Right cardiac atrium (tissue), 5 donors: ENCODE results near the gene TIMM23. TPM values are rescaled to one million over a fixed set of nuclear protein-coding genes. Genes with fewer than 3 reads are reported as not detected.
"Not testable (repeated sequence)": the region's sequence is repeated elsewhere in the genome, so short reads cannot be mapped to it uniquely, and the experiment has no call there.

Source experiments
- ATAC-seq, 2 donors: fragments of 200-7000 bp; cut with Tn5 transposase; one replicate each; pipeline versions ENCODE4 v1.8.0 to v1.9.1; 2020; ENCODE audit warnings: moderate library complexity in 2 of 2, mild to moderate bottlenecking in 1 of 2
- DNase-seq, 3 donors: peaks; one replicate each; pipeline ENCODE4 v3.0.0-alpha.2; 2020
- H3K27ac ChIP-seq: one replicate; pipeline ENCODE4 v1.5.1; 2013; ENCODE audit warnings: mild to moderate bottlenecking, low read length, control low read depth, moderate library complexity
- H3K27me3 ChIP-seq: one replicate; pipeline ENCODE4 v1.6.1; 2013; ENCODE audit not compliant: control insufficient read depth, insufficient read depth
- H3K4me1 ChIP-seq: one replicate; pipeline ENCODE4 v1.6.1; 2013; ENCODE audit warnings: low read length; ENCODE audit not compliant: control insufficient read depth, insufficient read depth
- H3K4me3 ChIP-seq: one replicate; pipeline ENCODE4 v1.5.1; 2013; ENCODE audit warnings: low read length, control low read depth
- H3K9me3 ChIP-seq: one replicate; pipeline ENCODE4 v1.6.1; 2013; ENCODE audit warnings: low read length; ENCODE audit not compliant: control insufficient read depth
- WGBS: extraction: QIAGEN DNeasy Blood & Tissue Kit; methylation state at CpG from one replicate; pipeline ENCODE4 v1.1.7; 2013; 5-methylcytosine and 5-hydroxymethylcytosine counted together
- intact Hi-C, 4 donors: fragments of 100-400 bp; cut with DNase I; formaldehyde crosslinking; loops; one replicate each; pipeline versions ENCODE4 v1.11.0 to v1.14.0; 2022 to 2023
- polyA plus RNA-seq: library from polyadenylated mRNA; stranded (reverse); fragments of 200-250 nt; gene quantifications from one replicate; pipeline ENCODE4 v1.2.3, GENCODE V29; 2013
- total RNA-seq, 4 donors: library from RNA; stranded (reverse); fragmentation: NEBNext Ultra II Directional; extraction: Animal tissue kit (Norgen Biotek cat#: 25700); gene quantifications; one replicate each; pipeline ENCODE4 v1.2.1, GENCODE V29; 2021
- donor health status: healthy with polysubstance abuse.
- donor health status: DM: no; HTN: yes; CAD: no.
- donor health status: DM: no; HTN: no; CAD: no.
- donor health status: DM: no; HTN: yes; CAD: no; lungs with severe emphysema.
- donor health status: DM: yes; HTN: yes; CAD: no.

TIMM23 gene
- total and polyA plus RNA-seq, 5 donors: 61.2 to 117 (median 69.3) TPM

GRCh38 chr10:45985590-45985989 lies 13.3 kb downstream of the TIMM23 start:
- intact Hi-C loops, H3K27ac ChIP-seq, H3K27me3 ChIP-seq, DNase-seq, H3K4me1 ChIP-seq, H3K4me3 ChIP-seq, ATAC-seq, H3K9me3 ChIP-seq: not testable (repeated sequence)
- 83% methylated on average over 3 of the region's 3 CpGs for WGBS

GRCh38 chr10:45997557-45997956 lies 25.3 kb downstream of the TIMM23 start:
- intact Hi-C loops: no loop called here
- DNase-seq (no peak), ATAC-seq (no peak)
- 96% methylated on average over 4 of the region's 4 CpGs for WGBS
- Histone ChIP-seq H3K27me3 (no peaks in the 10 kb centered on the region), H3K9me3 (no peaks in the 10 kb centered on the region), H3K27ac (no peak overlapping the region), H3K4me1 (no peaks in the 10 kb centered on the region), H3K4me3 (no peak overlapping the region)

- intact Hi-C loops: no loop called here
- no peaks in the 10 kb centered on the region for H3K27me3 ChIP-seq
- DNase-seq (no peak), ATAC-seq (no peak)
- WGBS: 86% methylated on average over 5 of the region's 5 CpGs
- H3K4me1 ChIP-seq: no peaks in the 10 kb centered on the region
- no peak overlapping the region for H3K4me3 ChIP-seq
- no peaks in the 10 kb centered on the region for H3K9me3 ChIP-seq
- no peak overlapping the region for H3K27ac ChIP-seq
Measured at GRCh38 chr10:45997994-45998763, 25.9 kb downstream of the TIMM23 start.

GRCh38 chr10:45999955-46000354 lies 27.7 kb downstream of the TIMM23 start:
- H3K27me3 ChIP-seq, intact Hi-C loops, DNase-seq, H3K4me3 ChIP-seq, ATAC-seq, H3K9me3 ChIP-seq, H3K27ac ChIP-seq, H3K4me1 ChIP-seq: not testable (repeated sequence)
- WGBS: 94% methylated on average over 5 of the region's 5 CpGs

GRCh38 chr10:46000538-46000937 lies 28.2 kb downstream of the TIMM23 start:
- no peaks in the 10 kb centered on the region for H3K9me3 ChIP-seq
- H3K27me3 ChIP-seq: no peaks in the 10 kb centered on the region
- DNase-seq (no peak), ATAC-seq (no peak)
- H3K4me3 ChIP-seq: no peak overlapping the region
- intact Hi-C loops: no loop called here
- WGBS: 94% methylated on average over 1 of the region's 1 CpG
- no peaks in the 10 kb centered on the region for H3K4me1 ChIP-seq
- no peak overlapping the region for H3K27ac ChIP-seq

GRCh38 chr10:46001187-46001756 lies 29.0 kb downstream of the TIMM23 start:
- Histone ChIP-seq H3K9me3 (no peaks in the 10 kb centered on the region), H3K27ac (no peak overlapping the region), H3K27me3 (no peaks in the 10 kb centered on the region), H3K4me3 (no peak overlapping the region), H3K4me1 (no peaks in the 10 kb centered on the region)
- intact Hi-C loops: no loop called here
- DNase-seq: no peak
- no peak for ATAC-seq
- 63% methylated on average over 5 of the region's 5 CpGs for WGBS

- ATAC-seq, H3K27me3 ChIP-seq, H3K9me3 ChIP-seq, intact Hi-C loops, H3K4me3 ChIP-seq, DNase-seq, H3K27ac ChIP-seq, H3K4me1 ChIP-seq: not testable (repeated sequence)
- 87% methylated on average over 7 of the region's 7 CpGs for WGBS
Measured at GRCh38 chr10:46002189-46002687, 29.9 kb downstream of the TIMM23 start.

- ATAC-seq: no peak
- intact Hi-C loops: no loop called here
Measured at GRCh38 chr10:46002916-46003693, 30.8 kb downstream of the TIMM23 start.

GRCh38 chr10:46004963-46005362 lies 32.7 kb downstream of the TIMM23 start:
- 87% methylated on average over 2 of the region's 2 CpGs for WGBS
- no peaks in the 10 kb centered on the region for H3K4me1 ChIP-seq
- no peak overlapping the region for H3K4me3 ChIP-seq
- H3K9me3 ChIP-seq: no peaks in the 10 kb centered on the region
- no peak for ATAC-seq
- intact Hi-C loops: no loop called here
- no peaks in the 10 kb centered on the region for H3K27me3 ChIP-seq
- no peak for DNase-seq
- H3K27ac ChIP-seq: no peak overlapping the region

More at GRCh38 chr10:46002916-46003693, 30.8 kb downstream of the TIMM23 start:
- no peaks in the 10 kb centered on the region for H3K9me3 ChIP-seq
- H3K27me3 ChIP-seq: no peaks in the 10 kb centered on the region
- WGBS: 79% methylated on average over 9 of the region's 9 CpGs
- no peaks in the 10 kb centered on the region for H3K4me1 ChIP-seq
- no peak overlapping the region for H3K4me3 ChIP-seq
- no peak overlapping the region for H3K27ac ChIP-seq
- DNase-seq: no peak

- DNase-seq (no peak), ATAC-seq (no peak)
- Histone ChIP-seq H3K27me3 (no peaks in the 10 kb centered on the region), H3K9me3 (no peaks in the 10 kb centered on the region), H3K4me1 (no peaks in the 10 kb centered on the region), H3K27ac (no peak overlapping the region), H3K4me3 (no peak overlapping the region)
- intact Hi-C loops: no loop called here
- 74% methylated on average over 4 of the region's 4 CpGs for WGBS
Measured at GRCh38 chr10:46005383-46005782, 33.1 kb downstream of the TIMM23 start.

GRCh38 chr10:46006219-46006618 lies 33.9 kb downstream of the TIMM23 start:
- no peaks in the 10 kb centered on the region for H3K4me1 ChIP-seq
- H3K4me3 ChIP-seq: no peak overlapping the region
- intact Hi-C loops: no loop called here
- H3K27ac ChIP-seq: no peak overlapping the region
- DNase-seq: no peak
- H3K27me3 ChIP-seq: no peaks in the 10 kb centered on the region
- 65% methylated on average over 3 of the region's 3 CpGs for WGBS
- no peaks in the 10 kb centered on the region for H3K9me3 ChIP-seq
- ATAC-seq: no peak
